H1 (cell line): ENCODE measurements around the gene CWC27. TPM values are rescaled to one million over a fixed set of nuclear protein-coding genes. Genes with fewer than 3 reads are reported as not detected.
A peak's percentile ranks its signal among the peaks of the same experiment; 100 is the strongest.

Source experiments
- CTCF ChIA-PET: fragments of 300-600 bp; sonication (Branson Sonifier 250); formaldehyde crosslinking; loops from one replicate; lab custom pipeline; 2021; ENCODE audit not compliant: partially characterized antibody; lab: Charles Lee
- POLR2A ChIA-PET: fragments of 300-600 bp; sonication (Branson Sonifier 250); formaldehyde crosslinking; loops from one replicate; lab custom pipeline; 2021; ENCODE audit warnings: inconsistent platforms; ENCODE audit not compliant: partially characterized antibody; lab: Charles Lee
- DNase-seq, 2 experiments: peaks; one replicate each; pipeline versions ENCODE4 v3.0.0 to v3.0.0-alpha.2; 2010 to 2022; ENCODE audit warnings: low spot score in 2 of 2, low read depth in 1 of 2, mixed read lengths in 1 of 2
- FAIRE-seq: peaks from 2 replicates; lab custom pipeline; 2011; peaks lifted over from hg19 to GRCh38; lab: Jason Lieb, UNC
- H2AFZ ChIP-seq: 2 replicates; pipeline ENCODE4 v1.8.1; 2012; ENCODE audit warnings: low read length, inconsistent platforms
- H2AK5ac ChIP-seq: 2 replicates; pipeline ENCODE4 v1.6.1; 2013; ENCODE audit warnings: low read depth, low read length
- H2BK120ac ChIP-seq: replicated peaks from 2 replicates; pipeline ENCODE3; 2013; ENCODE audit warnings: low read depth, low read length, inconsistent platforms
- H2BK12ac ChIP-seq: 2 replicates; pipeline ENCODE4 v1.6.1; 2013; ENCODE audit warnings: low read depth, low read length
- H2BK15ac ChIP-seq: 2 replicates; pipeline ENCODE4 v1.6.1; 2013; ENCODE audit warnings: low read length
- H2BK20ac ChIP-seq: 2 replicates; pipeline ENCODE4 v1.6.1; 2013; ENCODE audit warnings: low read length
- H2BK5ac ChIP-seq: 2 replicates; pipeline ENCODE4 v1.6.1; 2013; ENCODE audit warnings: low read depth, low read length
- H3K14ac ChIP-seq: 2 replicates; pipeline ENCODE4 v1.6.1; 2013; ENCODE audit warnings: inconsistent platforms; ENCODE audit not compliant: insufficient read length
- H3K18ac ChIP-seq: 2 replicates; pipeline ENCODE4 v1.6.1; 2013; ENCODE audit warnings: low read length; ENCODE audit errors: extremely low read depth
- H3K23ac ChIP-seq: 2 replicates; pipeline ENCODE4 v1.6.1; 2013; ENCODE audit warnings: inconsistent platforms; ENCODE audit not compliant: insufficient read length
- H3K23me2 ChIP-seq: 2 replicates; pipeline ENCODE4 v1.6.1; 2013; ENCODE audit warnings: low read depth, low read length
- H3K27ac ChIP-seq: 2 replicates; pipeline ENCODE4 v1.6.1; 2011; ENCODE audit warnings: low read depth, low read length, inconsistent platforms
- H3K27me3 ChIP-seq, 4 experiments: replicated peaks in 1 of 4; 1 replicate in 1 of 4; 2 replicates in 3 of 4; pipeline versions ENCODE4 v1.6.1 to v1.8.1; 2011 to 2013; ENCODE audit warnings: low read length in 3 of 4, mild to moderate bottlenecking in 3 of 4, inconsistent platforms in 2 of 4, mixed read lengths in 2 of 4, moderate library complexity in 1 of 4; ENCODE audit not compliant: control insufficient read depth in 3 of 4, insufficient read depth in 3 of 4; ENCODE audit errors: extremely low read depth in 1 of 4
- H3K36me3 ChIP-seq, 4 experiments: 2 replicates each; pipeline versions ENCODE4 v1.6.1 to v1.8.1; 2011 to 2013; ENCODE audit warnings: mild to moderate bottlenecking in 4 of 4, low read length in 3 of 4, moderate library complexity in 2 of 4, control low read depth in 1 of 4, inconsistent platforms in 1 of 4; ENCODE audit not compliant: insufficient read depth in 4 of 4, control insufficient read depth in 2 of 4
- H3K4ac ChIP-seq: replicated peaks from 2 replicates; pipeline ENCODE3; 2013; ENCODE audit warnings: low read length, low read depth, mixed read lengths, inconsistent platforms; ENCODE audit not compliant: insufficient read length
- H3K4me1 ChIP-seq, 4 experiments: replicated peaks in 1 of 4; 1 replicate in 1 of 4; 2 replicates in 3 of 4; pipeline versions ENCODE4 v1.6.1 to v1.8.1; 2011 to 2013; ENCODE audit warnings: low read length in 3 of 4, inconsistent platforms in 2 of 4, mixed read lengths in 1 of 4; ENCODE audit not compliant: insufficient read depth in 4 of 4, control insufficient read depth in 3 of 4
- H3K4me2 ChIP-seq, 2 experiments: 2 replicates each; pipeline versions ENCODE4 v1.6.1 to v1.8.1; 2011 to 2013; ENCODE audit warnings: low read depth in 2 of 2, low read length in 2 of 2, control low read depth in 1 of 2, inconsistent platforms in 1 of 2, mild to moderate bottlenecking in 1 of 2; ENCODE audit not compliant: insufficient read depth in 1 of 2
- H3K4me3 ChIP-seq, 4 experiments: fragments of 200-600, 300-600 bp in 1 of 4; sonication (generic), shearing (Covaris generic), sonication (Bioruptor Twin) in 1 of 4; 2 replicates each; pipeline versions ENCODE4 v1.5.1 to v1.8.1; 2011 to 2016; ENCODE audit warnings: low read length in 4 of 4, low read depth in 3 of 4, control low read depth in 2 of 4, inconsistent platforms in 2 of 4, mild to moderate bottlenecking in 2 of 4, mixed read lengths in 1 of 4, moderate library complexity in 1 of 4; ENCODE audit not compliant: insufficient read depth in 2 of 4; ENCODE audit errors: extremely low read depth in 1 of 4
- H3K56ac ChIP-seq: replicated peaks from 2 replicates; pipeline ENCODE3; 2013; ENCODE audit warnings: low read depth, mild to moderate bottlenecking, mixed read lengths, low read length, inconsistent platforms; ENCODE audit not compliant: insufficient read length
- H3K79me1 ChIP-seq: 2 replicates; pipeline ENCODE4 v1.6.1; 2013; ENCODE audit warnings: low read depth, low read length, control low read depth
- H3K79me2 ChIP-seq, 2 experiments: 2 replicates each; pipeline versions ENCODE4 v1.6.1 to v1.8.1; 2012 to 2013; ENCODE audit warnings: low read length in 2 of 2, mild to moderate bottlenecking in 2 of 2, inconsistent platforms in 1 of 2; ENCODE audit not compliant: insufficient read depth in 2 of 2, control insufficient read depth in 1 of 2
- H3K9ac ChIP-seq, 4 experiments: replicated peaks in 1 of 4; 1 replicate in 1 of 4; 2 replicates in 3 of 4; pipeline versions ENCODE4 v1.6.1 to v1.8.1; 2011 to 2013; ENCODE audit warnings: low read depth in 3 of 4, low read length in 3 of 4, control low read depth in 2 of 4, mild to moderate bottlenecking in 2 of 4, moderate library complexity in 2 of 4, inconsistent platforms in 1 of 4; ENCODE audit errors: extremely low read depth in 1 of 4
- H3K9me3 ChIP-seq, 2 experiments: 2 replicates each; pipeline versions ENCODE4 v1.6.1 to v1.8.1; 2012 to 2013; ENCODE audit warnings: mild to moderate bottlenecking in 2 of 2, moderate library complexity in 2 of 2, control low read depth in 1 of 2, inconsistent platforms in 1 of 2, low read depth in 1 of 2, low read length in 1 of 2, mixed read lengths in 1 of 2; ENCODE audit not compliant: insufficient read depth in 2 of 2
- H4K20me1 ChIP-seq, 2 experiments: replicated peaks in 1 of 2; 2 replicates each; pipeline versions ENCODE3 to v1.8.1; 2011 to 2013; ENCODE audit warnings: inconsistent platforms in 2 of 2, low read length in 2 of 2, mild to moderate bottlenecking in 1 of 2; ENCODE audit not compliant: insufficient read depth in 2 of 2, control insufficient read depth in 1 of 2
- H4K5ac ChIP-seq: 2 replicates; pipeline ENCODE4 v1.6.1; 2013; ENCODE audit warnings: low read length, low read depth, mixed read lengths, inconsistent platforms; ENCODE audit not compliant: insufficient read length
- H4K8ac ChIP-seq: 2 replicates; pipeline ENCODE4 v1.8.0; 2013; ENCODE audit warnings: mild to moderate bottlenecking, moderate library complexity, low read length, inconsistent platforms; ENCODE audit not compliant: insufficient read depth; ENCODE audit errors: extremely low read depth
- H4K91ac ChIP-seq: replicated peaks from 2 replicates; pipeline ENCODE3; 2013; ENCODE audit warnings: low read length, mixed read lengths, inconsistent platforms; ENCODE audit not compliant: insufficient read length
- CTBP2 ChIP-seq: IDR thresholded peaks from 2 replicates; pipeline ENCODE4 v1.7.0; 2011; ENCODE audit warnings: borderline replicate concordance, mild to moderate bottlenecking, moderate library complexity, mixed read lengths, low read length; ENCODE audit not compliant: insufficient read depth, insufficient read length
- MAFK ChIP-seq: IDR thresholded peaks from 2 replicates; pipeline ENCODE4 v1.6.1; 2012; ENCODE audit warnings: low read depth, mild to moderate bottlenecking, improper control_type of control experiment, low read length
- polyA plus RNA-seq, 7 experiments: library from polyadenylated mRNA; depleted of rRNA in 3 of 7; stranded (reverse) in 5 of 7; unstranded in 2 of 7; fragments of >200 nt in 5 of 7; fragments of 200-250 nt in 2 of 7; gene quantifications; 1 replicate in 5 of 7; 2 replicates in 1 of 7; 4 replicates in 1 of 7; pipeline versions ENCODE4 v1.2.1 to v1.2.3, GENCODE V29; 2011 to 2013; ENCODE audit warnings: missing spikeins in 2 of 7, mixed read lengths in 2 of 7
- total RNA-seq: library from RNA; stranded (reverse); fragmentation: NEBNext Ultra II Directional; extraction: Animal tissue kit (Norgen Biotek cat#: 25700); gene quantifications from 2 replicates; pipeline ENCODE4 v1.2.1, GENCODE V29; 2021

CWC27 gene
- total and polyA plus RNA-seq, 2 of the 8 experiments (the other 6 are each of a cell fraction or from before 2014, with no cell fraction given): 24.9 to 43.4 TPM

- Histone ChIP-seq H3K18ac (no peak overlapping the region), H3K27ac (no peak overlapping the region), H4K20me1 (peaks cover 0 to 2% of the 10 kb centered on the region in 2 experiments), H3K4ac (no peak overlapping the region), H3K23me2 (0 out of 2 replicates have a peak, but pooled peaks cover 2% of the 10 kb centered on the region), H2BK12ac (no peak overlapping the region), H3K14ac (no peak overlapping the region), H4K91ac (no peak overlapping the region), H2BK20ac (no peak overlapping the region), H2AK5ac (no peak overlapping the region), H3K4me1 (peaks cover 0 to 9% (median 3%) of the 10 kb centered on the region in 4 experiments; a peak in 4 of 7 replicates), H3K4me2 (peak overlapping the region; percentile 56 to 75), H2BK5ac (no peak overlapping the region), H3K4me3 (peak overlapping the region in 3 of 4 experiments; percentile 79 to 100 (median 96); a peak in 6 of 8 replicates), H3K27me3 (no peaks in the 10 kb centered on the region), H3K9me3 (no peaks in the 10 kb centered on the region), H4K5ac (no peak overlapping the region), H3K36me3 (peaks cover 2 to 14% (median 5%) of the 10 kb centered on the region in 4 experiments; a peak in 4 of 8 replicates), H3K56ac (no peak overlapping the region), H3K23ac (no peak overlapping the region), H3K9ac (peak overlapping the region in 2 of 4 experiments; percentile 95 to 99; a peak in 2 of 7 replicates), H2BK120ac (no peak overlapping the region), H3K79me1 (peaks cover 6% of the 10 kb centered on the region), H4K8ac (no peak overlapping the region), H2AFZ (no peak overlapping the region), H2BK15ac (no peak overlapping the region), H3K79me2 (peaks cover 15 to 84% of the 10 kb centered on the region in 2 experiments; a peak in 3 of 4 replicates)
- DNase-seq: no peak
- CTCF ChIA-PET: interaction anchor here (1.1 to 2.8 kb wide), 4 partner anchors 90 to 139 kb away, joined by 4 to 13 read pairs (median 5); no protein-coding TSS in a partner anchor
- FAIRE-seq: no peak
- TF ChIP-seq MAFK (peak; percentile 96), CTBP2 (no peak)
- POLR2A ChIA-PET: interaction anchor here (0.8 to 3.7 kb wide), 6 partner anchors 9 to 125 kb away, joined by 3 to 30 read pairs (median 5); partner anchors contain the start of gene SHISAL2B
These were observed 1.1 kb downstream of the CWC27 start for GRCh38 chr5:64769855-64770254.
